DND-41 (cell line): ENCODE data around the gene RNF217.

Source experiments
- CTCF ChIP-seq: IDR thresholded peaks from 2 replicates; pipeline ENCODE4 v1.5.1; 2012; ENCODE audit warnings: borderline replicate concordance, low read length, moderate library complexity, mild to moderate bottlenecking; ENCODE audit not compliant: poor library complexity, severe bottlenecking; ENCODE audit errors: extremely low read depth
- EZH2 ChIP-seq: IDR thresholded peaks from 3 replicates; pipeline ENCODE4 v1.6.1; 2012; ENCODE audit warnings: borderline replicate concordance, low read depth, mild to moderate bottlenecking, moderate library complexity, low read length, inconsistent platforms; ENCODE audit not compliant: severe bottlenecking

- no peak for TF ChIP-seq EZH2
- TF ChIP-seq CTCF = no peak
Observed at GRCh38 chr6:125101128-125101527, 138.9 kb downstream of the RNF217 start.
